ENCODE measurements around the gene GANC.
"Not testable (repeated sequence)": the region's sequence is repeated elsewhere in the genome, so short reads cannot be mapped to it uniquely, and the experiment has no call there.

Gene GANC

DNA sequence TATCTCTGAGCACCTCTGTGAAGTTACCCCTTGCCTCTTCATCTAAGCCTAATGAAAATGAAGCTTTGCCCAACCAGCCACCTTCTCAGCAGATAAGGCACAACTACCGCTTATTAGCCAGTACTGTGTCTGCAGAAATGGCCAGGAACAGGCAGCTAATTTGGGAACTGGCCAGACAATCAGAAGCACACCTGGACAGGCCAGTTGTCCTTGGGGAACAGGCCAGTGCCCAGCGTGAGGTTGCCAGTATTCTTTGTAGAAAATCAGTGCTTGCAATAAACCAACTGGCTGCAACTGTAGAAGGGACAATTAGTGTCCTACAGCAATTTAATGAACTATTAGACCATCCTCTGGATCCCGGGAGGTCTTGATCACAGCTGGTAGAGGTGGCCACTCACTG lies 10.7 kb downstream of the GANC start:
- no peak for DNase-seq

DNA sequence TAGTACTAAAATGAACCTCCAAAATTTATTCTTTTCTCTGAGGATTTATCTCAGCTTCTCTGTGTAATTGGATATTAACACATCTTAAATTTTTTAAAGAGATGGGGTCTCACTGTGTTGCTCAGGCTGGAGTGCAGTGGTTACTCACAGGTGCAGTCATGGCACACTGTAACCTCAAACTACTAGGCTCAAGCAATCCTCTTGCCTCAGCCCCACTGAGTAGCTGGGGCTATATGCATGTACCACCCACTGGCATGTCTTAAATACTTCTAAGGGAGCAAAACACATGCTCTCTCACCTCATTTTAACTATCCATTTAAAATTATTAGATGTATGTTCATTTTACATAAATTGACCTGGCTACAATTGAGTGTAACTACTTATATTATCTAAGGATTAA lies 11.6 kb downstream of the GANC start:
- DNase-seq, result no peak

DNA sequence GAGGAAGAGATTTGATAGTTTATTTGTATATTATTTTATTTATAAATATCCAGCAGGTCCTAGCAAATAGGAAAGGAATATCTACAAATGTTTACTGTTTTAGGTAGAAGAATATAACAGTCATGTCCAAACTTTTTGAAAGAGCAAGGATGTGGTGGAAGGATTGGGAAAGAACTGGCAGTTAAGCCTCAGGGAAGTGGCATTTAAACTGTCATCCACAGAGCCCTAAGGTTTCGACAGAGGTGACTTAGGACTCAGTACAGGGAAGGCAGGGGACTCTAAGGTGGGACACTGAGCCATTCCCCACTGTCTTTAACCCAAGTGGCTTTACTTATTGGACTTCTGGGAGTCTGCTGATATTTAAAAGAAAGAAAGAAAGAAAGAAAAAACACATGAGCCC lies 12.0 kb downstream of the GANC start:
- DNase-seq, result no peak

DNA sequence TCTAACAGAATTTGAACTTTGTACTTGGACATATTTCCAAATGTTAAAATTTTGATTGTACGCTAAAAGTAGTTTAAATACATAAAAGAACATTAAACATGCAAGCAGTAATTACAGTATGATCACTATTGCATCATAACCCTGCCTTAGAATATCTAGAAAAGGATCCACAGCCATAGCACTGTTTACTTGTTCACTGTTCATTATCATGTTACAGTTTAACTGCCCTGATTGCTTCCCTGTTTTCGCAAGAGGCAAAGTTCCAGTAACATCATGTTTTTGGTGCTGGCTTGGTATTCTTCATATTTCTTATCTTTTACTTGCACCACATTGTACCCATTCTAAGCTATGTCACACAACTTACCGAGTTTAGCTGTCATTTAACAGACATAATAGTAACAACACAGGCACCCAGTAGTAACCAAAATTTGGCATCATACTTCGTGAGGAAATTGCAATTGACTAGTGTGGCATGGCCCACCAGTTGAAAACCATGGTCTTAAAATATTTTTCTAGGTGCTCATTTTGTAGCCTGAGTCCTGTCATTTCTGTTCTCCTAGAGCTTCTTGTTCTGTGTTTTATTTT lies 13.5 kb downstream of the GANC start:
- no peak for DNase-seq

DNA sequence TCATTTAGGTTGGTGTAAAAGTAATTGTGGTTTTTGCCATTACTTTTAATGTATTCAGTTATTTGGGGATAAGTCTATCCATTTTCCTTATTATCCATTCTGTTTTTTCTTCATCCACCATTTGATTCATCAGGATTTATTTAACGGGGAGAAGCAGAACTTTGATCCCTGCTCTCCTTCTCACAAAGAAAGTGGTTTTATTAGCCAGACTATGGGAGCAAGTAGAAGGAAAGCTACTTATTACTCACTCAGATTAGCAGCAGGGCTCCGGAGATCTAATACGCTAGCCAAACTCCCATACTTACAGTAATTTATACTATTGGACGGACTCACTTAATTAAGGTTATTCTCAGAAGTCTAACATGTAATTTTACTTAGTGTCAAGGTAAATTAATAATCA lies 14.9 kb downstream of the GANC start:
- no peak for DNase-seq

DNA sequence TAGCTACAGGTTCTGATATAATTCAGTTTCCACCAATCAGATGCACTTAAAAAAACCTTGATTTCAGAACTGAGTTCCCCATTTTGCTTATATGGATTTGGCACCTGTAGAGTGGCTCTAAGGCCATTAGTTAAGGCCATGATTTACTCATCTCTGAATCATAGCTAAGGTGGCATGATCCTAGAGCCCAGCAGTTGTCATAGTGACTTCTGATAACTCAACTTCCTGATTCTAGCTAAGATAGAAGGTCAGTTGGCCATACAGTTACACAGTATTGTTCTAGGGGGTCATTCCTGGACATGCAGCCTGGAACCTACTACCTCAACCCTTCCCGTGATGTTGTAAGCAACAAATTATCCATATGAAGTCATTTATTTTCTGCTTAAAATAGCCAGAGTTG lies 16.2 kb downstream of the GANC start:
- DNase-seq, result no peak

DNA sequence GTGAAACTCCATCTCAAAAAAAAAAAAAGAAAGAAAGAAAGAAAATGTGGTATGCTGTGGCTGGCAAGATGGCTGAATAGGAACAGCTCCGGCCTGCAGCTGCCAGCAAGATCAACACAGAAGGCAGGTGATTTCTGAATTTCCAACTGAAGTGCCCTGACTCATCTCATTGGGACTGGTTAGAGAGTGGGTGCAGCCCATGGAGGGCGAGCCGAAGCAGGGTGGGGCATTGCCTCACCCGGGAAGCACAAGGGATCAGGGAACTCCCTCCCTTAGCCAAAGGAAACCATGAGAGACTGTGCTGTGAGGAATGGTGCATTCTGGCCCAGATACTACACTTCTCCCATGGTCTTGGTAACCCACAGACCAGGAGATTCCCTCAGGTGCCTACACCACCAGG lies 28.0 kb downstream of the GANC start:
- not testable (repeated sequence) for DNase-seq

DNA sequence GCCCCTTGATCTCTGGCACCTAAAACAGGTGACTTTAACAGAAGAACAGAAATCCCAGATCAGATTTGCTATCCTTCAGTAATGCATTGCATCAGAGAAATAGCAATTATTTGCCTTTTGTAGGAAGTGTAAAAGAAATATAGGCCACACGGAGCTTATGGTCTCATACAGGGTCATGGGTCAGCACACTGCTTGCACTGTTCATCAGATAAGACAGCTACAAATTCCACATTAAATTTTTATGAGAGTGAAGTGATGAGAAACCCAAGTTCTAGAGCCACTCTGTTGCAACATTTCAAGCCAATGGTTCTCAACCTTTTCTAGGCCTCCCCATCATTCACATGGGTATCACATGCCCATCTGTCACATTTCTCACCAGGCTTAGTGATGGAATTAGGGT lies 33.7 kb downstream of the GANC start:
- DNase-seq, result no peak

DNA sequence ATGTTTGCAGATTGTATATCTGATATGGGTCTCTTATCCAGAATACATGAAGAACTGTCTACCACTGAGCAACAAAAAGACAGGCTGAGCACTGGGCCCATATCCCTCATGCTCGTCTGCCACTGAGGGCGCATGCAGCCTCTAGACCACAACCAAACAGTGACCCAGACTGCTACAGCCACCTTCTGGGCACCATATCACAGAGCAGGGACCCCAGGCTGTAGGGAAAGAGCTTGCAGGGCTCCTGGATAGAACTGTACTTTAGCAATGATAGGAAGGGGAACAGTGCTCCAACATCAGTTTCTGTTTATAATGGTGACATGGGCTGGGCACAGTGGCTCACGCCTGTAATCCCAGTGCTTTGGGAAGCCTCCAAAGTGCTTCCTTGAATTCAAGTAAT lies 40.5 kb downstream of the GANC start:
- DNase-seq, result no peak

DNA sequence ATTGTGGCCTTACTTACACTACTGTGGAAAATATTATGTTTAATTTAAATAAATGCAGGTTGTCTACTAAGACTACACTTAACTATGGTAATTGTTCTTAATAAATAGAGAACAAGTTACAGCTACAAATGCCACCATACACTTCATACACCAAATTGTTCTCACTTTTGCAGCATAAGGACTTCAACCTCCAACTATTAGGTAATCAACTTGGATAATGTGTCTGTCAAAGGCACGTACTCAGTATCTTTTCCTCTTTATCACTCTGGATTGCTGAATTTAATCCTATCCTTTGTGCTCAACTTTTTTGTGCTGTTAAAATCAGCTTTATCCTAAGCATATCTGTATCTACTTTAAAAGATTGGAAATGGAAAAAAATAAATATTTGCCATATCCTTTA lies 41.8 kb downstream of the GANC start:
- no peak for DNase-seq

DNA sequence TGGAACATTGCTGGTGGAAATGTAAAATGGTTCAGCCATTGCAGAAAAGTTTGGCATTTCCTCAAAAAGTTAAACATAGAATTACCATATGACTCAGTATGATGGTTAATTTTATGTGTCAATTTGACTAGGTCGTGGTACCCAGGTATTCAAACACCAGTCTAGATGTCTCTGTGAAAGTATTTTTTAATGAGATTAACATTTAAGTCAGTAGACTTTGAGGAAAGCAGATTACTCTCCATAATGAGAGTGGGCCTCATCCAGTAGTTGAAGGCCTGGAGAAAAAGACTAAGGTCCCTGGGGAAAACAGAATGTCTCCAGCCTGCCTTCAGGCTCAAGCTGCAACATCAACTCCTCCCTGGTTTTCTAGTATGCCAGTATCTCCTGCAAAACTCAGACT lies 42.5 kb downstream of the GANC start:
- DNase-seq, result no peak

DNA sequence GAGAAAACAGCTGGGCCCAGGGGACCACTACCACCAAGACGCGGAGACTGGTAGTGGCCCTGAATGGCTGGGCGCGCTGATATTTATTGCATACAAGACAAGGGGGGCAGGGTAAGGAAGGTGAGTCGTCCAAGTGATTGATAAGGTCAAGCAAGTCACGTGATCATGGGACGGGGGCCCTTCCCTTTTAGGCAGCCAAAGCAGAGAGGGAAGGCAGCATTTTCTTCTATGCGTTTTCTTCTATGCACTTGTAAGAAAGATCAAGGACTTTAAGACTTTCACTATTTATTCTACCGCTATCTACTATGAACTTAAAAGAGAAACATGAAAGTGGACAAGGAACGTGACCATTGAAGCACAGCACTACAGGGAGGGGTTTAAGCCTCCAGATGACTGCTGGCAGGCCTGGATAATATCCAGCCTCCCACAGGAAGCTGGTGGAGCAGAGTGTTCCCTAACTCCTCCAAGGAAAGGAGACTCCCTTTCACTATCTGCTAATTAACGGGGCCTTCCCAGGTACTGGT lies 43.3 kb downstream of the GANC start:
- not testable (repeated sequence) for DNase-seq

DNA sequence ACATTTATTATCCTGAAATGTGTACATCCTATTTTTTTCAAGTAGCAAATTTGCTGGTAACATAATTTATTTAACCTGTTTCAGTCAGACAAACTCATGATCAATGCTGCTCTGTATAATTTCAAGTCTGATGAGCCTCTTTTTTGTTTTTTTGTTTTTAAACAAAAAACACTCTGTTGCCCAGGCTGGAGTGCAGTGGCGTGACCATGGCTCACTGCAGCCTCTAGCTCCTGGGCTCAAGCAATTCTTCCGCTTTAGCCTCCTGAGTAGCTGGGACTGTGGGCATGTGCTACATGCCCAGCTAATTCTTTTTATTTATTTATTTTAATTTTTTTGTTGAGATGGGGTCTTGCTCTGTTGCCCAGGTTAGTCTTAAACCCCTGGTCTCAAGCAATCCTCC lies 46.2 kb downstream of the GANC start:
- no peak for DNase-seq

DNA sequence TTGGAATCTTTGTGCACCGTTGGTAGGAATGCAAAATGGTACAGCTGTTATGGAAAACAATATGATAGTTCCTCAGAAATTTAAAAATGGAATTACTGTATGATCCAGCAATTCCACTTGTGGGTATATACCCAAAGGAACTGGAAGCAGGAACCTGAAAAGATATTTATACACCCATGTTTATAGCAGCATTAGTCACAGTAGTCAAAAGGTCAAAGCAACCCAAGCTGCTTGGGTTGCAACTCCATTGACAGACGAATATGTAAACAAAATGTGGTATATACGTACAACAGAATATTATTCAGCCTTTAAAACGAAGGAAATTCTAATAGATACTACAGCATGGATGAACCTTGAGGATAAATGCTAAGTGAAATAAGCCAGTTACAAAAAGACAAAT lies 51.3 kb downstream of the GANC start:
- DNase-seq, result no peak

DNA sequence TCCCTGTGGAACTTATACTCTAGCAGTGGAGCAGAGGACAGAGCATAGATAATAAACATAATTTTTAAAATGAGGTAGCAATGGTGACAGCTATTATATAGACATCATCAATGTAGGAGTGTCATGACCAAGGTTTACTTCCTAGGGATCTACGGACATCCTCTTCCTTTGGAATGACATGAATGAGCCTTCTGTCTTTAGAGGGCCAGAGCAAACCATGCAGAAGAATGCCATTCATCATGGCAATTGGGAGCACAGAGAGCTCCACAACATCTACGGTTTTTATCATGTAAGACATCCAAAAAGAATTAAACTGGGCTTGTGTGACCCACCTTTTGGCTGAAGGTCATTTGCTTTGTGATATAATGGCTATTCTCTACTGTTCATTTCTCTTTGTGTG lies 56.2 kb downstream of the GANC start:
- no peak for DNase-seq

DNA sequence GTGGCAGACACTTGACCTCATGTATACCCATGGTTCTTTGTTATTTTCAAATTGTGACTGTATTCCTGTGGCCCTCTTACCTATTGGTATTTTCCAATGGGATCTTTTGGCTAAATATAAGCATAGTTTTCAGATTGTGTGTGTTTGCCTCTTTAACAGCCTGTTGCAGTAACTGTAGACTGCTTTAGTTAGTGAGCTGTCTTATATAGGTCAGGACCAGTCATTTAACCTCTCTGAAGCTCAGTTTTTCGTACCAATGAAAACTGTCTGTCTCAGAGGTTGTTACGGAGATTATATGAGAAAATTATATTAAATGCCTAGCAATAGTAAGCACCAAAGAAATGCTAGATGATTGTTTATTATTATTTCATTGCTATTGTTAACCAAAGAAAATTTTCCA lies 57.0 kb downstream of the GANC start:
- no peak for DNase-seq

DNA sequence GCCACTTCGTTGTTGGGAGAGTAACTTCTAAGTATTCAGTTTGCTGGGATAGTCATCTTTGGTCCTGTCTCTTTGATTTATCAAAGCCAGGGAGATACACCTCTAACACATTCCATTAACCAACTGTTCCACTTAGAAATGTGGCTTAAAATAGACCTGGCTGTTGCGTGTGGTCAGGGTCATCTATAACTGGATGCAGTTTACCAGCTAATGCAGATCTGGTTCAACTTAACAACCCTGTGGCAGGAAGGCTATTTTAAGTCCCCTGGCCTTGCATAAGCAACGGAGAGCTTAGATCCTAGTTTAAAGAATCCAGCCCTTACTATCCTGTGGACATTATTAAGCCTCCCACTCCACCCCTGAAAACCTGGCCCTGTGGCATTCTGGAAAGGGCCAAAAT lies 58.2 kb downstream of the GANC start:
- no peak for DNase-seq

DNA sequence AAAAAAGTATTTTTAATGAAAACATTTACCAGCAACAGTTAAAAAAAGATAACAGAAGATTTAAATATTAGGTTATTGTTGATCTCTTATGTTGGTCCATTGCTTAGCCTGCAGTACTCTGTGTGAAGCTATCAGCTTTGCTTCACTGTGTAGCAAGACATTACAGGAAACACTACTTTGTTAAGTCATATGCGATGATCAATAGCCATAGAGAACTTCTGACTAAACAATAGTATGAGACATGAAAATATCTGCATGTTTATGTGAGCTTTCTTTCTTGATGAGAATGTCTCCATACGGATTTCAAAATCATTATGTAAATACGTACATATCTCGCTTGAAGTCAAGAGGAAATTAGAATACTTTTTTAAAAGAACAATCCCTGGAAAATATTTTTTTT lies 59.3 kb downstream of the GANC start:
- DNase-seq, result no peak

DNA sequence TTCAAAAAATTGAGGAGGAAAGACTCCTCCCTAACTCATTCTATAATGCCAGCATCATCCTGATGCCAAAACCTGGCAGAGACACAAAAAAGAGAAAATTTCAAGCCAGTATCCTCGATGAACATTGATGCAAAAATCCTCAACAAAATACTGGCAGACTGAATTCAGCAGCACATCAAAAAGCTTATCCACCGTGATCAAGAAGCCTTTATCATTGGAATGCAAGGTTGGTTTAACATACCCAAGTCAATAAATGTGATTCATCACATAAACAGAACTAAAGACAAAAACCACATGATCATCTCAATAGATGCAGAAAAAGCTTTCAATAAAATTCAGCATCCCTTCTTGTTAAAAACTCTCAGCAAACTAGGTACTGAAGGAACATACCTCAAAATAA lies 62.1 kb downstream of the GANC start:
- DNase-seq, result no peak

DNA sequence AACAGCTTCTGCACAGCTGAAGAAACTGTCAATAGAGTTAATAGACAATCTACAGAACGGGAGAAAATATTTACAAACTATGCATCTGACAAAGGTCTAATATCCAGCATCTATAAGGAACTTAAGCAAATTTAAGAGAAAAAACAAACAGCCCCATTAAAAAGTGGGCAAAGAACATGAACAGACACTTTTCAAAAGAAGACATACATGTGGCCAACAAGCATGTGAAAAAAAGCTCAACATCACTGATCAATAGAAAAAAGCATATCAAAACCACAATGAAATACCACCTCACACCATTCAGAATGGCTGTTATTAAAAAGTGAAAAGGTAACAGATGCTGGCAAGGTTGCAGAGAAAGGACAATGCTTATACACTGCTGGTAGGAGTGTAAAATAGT lies 63.6 kb downstream of the GANC start:
- not testable (repeated sequence) for DNase-seq

DNA sequence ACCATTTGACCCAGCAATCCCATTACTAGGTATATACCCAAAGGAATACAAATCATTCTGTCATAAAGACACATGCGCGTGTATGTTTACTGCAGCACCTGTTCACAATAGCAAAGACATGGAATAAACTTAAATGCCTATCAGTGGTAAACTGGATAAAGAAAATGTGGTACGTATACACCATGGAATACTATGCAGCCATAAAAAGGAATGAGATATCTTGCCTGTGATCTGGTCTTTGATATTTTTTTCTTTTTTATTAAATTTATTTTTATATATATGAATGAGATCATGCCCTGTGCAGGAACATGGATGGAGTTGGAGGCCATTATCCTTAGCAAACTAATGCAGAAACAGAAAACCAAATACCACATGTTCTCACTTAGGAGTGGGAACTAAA lies 64.1 kb downstream of the GANC start:
- not testable (repeated sequence) for DNase-seq

DNA sequence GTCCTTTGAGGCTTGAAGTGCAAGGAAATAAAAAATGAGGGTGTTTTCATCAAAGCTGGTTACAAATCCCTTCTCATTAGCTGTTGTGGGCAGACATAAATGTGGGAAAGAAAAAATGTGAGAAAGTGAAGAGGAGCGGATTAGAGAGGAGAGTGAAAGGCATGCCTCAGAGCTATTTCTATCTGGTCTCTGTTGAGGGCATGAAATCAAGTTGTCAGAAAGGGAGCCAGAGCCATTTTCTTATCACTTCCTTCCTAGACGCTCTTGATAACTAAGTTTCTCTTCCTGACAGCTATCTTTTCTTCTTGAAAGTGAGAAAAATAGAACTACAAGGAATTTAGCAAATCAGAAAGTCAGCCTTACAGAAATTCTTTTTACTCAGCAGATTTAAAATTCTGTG lies 65.5 kb downstream of the GANC start:
- DNase-seq, result no peak

DNA sequence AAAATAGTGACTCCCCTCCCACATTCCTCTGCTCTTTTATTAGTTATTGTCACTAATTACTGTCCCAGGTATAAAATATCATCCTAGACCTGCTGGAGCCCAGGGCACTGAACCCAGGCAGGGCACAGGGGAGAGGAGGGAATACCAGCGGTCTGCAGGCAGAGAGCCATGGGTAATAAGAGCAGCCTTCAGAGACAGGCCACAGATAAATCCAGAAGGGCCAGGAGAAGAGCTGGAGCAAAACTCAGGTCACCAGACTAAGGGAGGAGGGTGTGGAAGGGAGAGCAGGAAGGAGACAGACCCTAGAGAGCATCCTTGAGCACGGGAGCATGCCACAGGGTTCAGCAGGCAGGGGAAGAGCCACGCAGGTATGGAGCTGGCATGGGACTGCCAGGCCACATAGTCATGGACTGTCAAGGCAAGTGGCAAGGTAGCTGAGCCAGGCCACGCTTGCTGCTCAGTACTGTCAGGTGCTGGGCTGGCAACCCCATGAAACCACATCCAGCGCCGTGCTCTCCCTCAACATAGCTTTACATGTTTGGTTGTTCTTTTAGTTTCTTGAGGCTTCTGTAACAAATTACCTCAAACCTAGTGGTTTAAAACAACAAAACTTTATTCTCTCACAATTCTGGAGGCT lies 70.7 kb downstream of the GANC start:
- DNase-seq, result no peak

DNA sequence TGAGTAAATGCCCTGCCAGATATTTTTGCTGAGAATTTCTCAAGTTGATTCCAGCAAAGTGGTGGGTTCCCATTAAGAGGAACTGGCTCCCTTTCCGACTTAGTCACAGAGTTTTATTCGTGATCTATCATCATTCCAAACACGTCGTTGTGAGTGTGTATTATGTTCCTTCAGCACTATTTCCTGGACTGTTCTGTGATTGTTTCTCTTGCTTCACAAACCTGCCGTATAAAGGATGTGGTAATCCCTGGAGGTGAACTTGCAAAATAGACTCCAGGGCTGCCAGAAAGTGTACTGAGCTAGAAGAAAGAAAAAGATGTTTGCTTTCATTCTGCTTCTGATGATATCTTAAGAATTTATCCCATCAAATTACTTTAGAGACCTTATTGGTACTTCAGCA lies 71.8 kb downstream of the GANC start:
- no peak for DNase-seq

DNA sequence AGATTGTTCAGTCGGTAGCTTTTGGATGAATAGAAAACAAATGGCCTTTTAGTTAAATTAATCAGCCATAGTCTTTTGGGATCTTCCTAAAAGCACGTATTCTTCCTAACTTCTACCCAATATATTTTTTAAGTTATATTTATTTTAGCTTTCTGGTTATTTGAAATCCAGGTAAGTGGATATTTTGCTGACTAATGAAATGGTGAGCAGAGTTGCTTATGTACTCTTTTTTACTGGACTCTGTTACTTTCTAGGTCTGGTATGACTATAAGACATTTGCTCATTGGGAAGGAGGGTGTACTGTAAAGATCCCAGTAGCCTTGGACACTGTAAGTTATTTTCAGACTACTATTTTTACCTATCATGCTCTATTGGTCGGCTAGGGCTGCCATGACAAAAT lies 72.5 kb downstream of the GANC start:
- DNase-seq, result no peak
